Endothelial cell (in vitro differentiated cells): ENCODE results near the gene MOV10. TPM values are rescaled to one million over a fixed set of nuclear protein-coding genes. Genes with fewer than 3 reads are reported as not detected.

Experiments used
- DNase-seq: peaks from one replicate; pipeline ENCODE4 v3.0.0; 2021; ENCODE audit warnings: low spot score
- H3K27ac Mint-ChIP-seq: one replicate; pipeline ENCODE4 v1.8.0; 2021; ENCODE audit warnings: mixed read lengths, inconsistent platforms; ENCODE audit not compliant: unreplicated experiment
- H3K27me3 Mint-ChIP-seq: one replicate; pipeline ENCODE4 v1.8.0; 2021; ENCODE audit warnings: mild to moderate bottlenecking, moderate library complexity, mixed read lengths, inconsistent platforms; ENCODE audit not compliant: unreplicated experiment
- H3K36me3 Mint-ChIP-seq: one replicate; pipeline ENCODE4 v1.8.0; 2021; ENCODE audit warnings: mild to moderate bottlenecking, low read depth, mixed read lengths, inconsistent platforms; ENCODE audit not compliant: unreplicated experiment
- H3K4me1 Mint-ChIP-seq: one replicate; pipeline ENCODE4 v1.8.0; 2021; ENCODE audit warnings: mild to moderate bottlenecking, mixed read lengths, inconsistent platforms; ENCODE audit not compliant: unreplicated experiment
- H3K4me3 Mint-ChIP-seq: one replicate; pipeline ENCODE4 v1.8.0; 2021; ENCODE audit warnings: mild to moderate bottlenecking, mixed read lengths, inconsistent platforms; ENCODE audit not compliant: unreplicated experiment
- H3K9me3 Mint-ChIP-seq: one replicate; pipeline ENCODE4 v1.8.0; 2021; ENCODE audit warnings: mixed read lengths, inconsistent platforms; ENCODE audit not compliant: unreplicated experiment
- CTCF ChIP-seq: fragments of 200-600 bp; sonication (generic); IDR thresholded peaks from one replicate; pipeline ENCODE4 v1.5.0; 2021; ENCODE audit warnings: antibody characterized with exemption; ENCODE audit not compliant: unreplicated experiment
- total RNA-seq: library from RNA; stranded (reverse); fragmentation: NEBNext Ultra II Directional; extraction: Animal tissue kit (Norgen Biotek cat#: 25700); gene quantifications from one replicate; pipeline ENCODE4 v1.2.1, GENCODE V29; 2021; ENCODE audit not compliant: unreplicated experiment

The MOV10 gene
- total RNA-seq, 1 donor from 2014 or later = 43.5 TPM

- Mint-ChIP-seq H3K27ac (peak overlapping the region; percentile 26), H3K4me1 (peaks cover 18% of the 10 kb centered on the region), H3K4me3 (no peak overlapping the region), H3K9me3 (no peaks in the 10 kb centered on the region), H3K27me3 (peaks cover 4% of the 10 kb centered on the region), H3K36me3 (peaks cover 7% of the 10 kb centered on the region)
- no peak for TF ChIP-seq CTCF
- no peak for DNase-seq
These were observed 1.6 kb upstream of the MOV10 start for GRCh38 chr1:112672842-112673241.

- Mint-ChIP-seq H3K27ac (peak overlapping the region; percentile 48), H3K4me3 (peak overlapping the region; percentile 96), H3K27me3 (peaks cover 6% of the 10 kb centered on the region), H3K4me1 (peaks cover 22% of the 10 kb centered on the region), H3K36me3 (peaks cover 7% of the 10 kb centered on the region), H3K9me3 (no peaks in the 10 kb centered on the region)
- no peak for DNase-seq
- peak; percentile 42 for TF ChIP-seq CTCF
These were observed 643 bp upstream of the MOV10 start for GRCh38 chr1:112673592-112674439.

DNA sequence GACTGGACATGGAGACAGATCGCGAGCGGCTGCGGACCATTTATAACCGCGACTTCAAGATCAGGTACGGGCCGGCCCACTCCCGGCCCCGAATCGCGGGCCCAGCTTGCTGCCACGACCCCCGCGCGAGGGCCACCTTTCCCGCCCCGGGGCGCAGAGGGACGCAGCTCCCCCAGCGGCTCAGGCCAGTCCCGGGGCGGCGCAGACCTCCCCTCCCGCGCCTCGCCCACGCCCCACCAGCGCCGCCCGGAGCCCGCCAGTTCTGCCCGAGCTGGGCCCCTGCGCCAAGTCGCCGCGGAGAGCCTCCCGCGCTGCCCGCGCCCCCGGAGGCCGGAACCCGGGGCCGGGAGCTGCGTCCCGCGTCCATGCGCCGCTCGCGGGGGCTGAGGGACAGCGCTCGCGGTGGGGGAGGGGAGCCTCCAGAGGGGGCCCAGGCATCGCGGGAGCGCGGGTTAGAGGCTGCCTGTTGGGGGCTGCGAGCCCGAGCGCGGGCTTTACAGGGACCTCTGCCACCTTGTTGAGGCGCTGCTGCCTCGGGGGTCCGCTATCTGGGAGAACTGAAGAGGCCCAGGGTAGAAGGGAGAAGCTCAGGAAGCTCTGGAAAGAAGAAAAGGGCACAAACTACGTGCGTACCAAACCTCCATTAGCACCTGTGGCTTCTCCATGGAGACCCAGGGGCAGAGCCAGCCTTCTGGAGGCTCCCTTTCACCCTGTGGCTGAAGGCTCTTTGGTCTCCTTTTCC, 698 bp downstream of the MOV10 start:
- peak; percentile 28 for TF ChIP-seq CTCF
- Mint-ChIP-seq H3K27ac (peak overlapping the region; percentile 87), H3K36me3 (peaks cover 3% of the 10 kb centered on the region), H3K4me1 (peaks cover 22% of the 10 kb centered on the region), H3K27me3 (peaks cover 6% of the 10 kb centered on the region), H3K9me3 (no peaks in the 10 kb centered on the region), H3K4me3 (peak overlapping the region; percentile 96)
- DNase-seq = peak; percentile 69

DNA sequence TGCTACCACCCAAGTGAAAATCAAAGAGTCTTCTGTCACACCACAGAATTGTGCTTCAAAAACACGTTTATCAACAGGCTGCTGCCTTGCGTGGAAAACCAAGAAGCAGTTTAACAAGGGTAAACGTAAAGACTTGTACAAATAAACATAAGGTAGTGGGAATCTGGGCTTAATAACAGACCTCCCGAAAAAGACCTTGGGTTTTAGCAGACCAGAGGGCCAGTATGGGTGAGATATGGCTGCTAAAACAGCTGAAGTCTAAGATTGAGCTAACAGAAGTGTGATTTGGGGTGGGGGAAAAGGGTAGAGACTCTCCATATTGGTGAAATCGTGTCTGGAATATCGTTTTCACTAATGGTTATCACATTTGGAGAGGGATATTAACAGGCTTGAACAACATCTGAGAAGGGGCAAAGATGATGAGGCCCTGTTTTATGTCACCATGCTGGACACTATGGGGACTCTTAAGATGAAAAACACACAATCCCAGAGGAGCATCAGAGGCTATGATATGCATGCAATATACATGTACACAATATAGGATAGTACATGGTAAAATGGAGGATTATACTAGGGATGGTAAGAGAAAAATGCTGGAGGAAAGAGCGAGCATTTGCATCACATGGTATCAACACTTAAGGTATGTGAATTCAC, 1.4 kb downstream of the MOV10 start:
- Mint-ChIP-seq H3K9me3 (no peaks in the 10 kb centered on the region), H3K4me1 (peaks cover 22% of the 10 kb centered on the region), H3K27me3 (peaks cover 6% of the 10 kb centered on the region), H3K4me3 (peak overlapping the region; percentile 88), H3K36me3 (peaks cover 3% of the 10 kb centered on the region), H3K27ac (no peak overlapping the region)
- no peak for DNase-seq
- TF ChIP-seq CTCF = no peak
